H1 (cell line): Measurements from ENCODE around the gene CELSR1. TPM values are rescaled to one million over a fixed set of nuclear protein-coding genes. Genes with fewer than 3 reads are reported as not detected.

Experiments used
- CTCF ChIA-PET: fragments of 300-600 bp; sonication (Branson Sonifier 250); formaldehyde crosslinking; loops from one replicate; lab custom pipeline; 2021; ENCODE audit not compliant: partially characterized antibody; lab: Charles Lee
- POLR2A ChIA-PET: fragments of 300-600 bp; sonication (Branson Sonifier 250); formaldehyde crosslinking; loops from one replicate; lab custom pipeline; 2021; ENCODE audit warnings: inconsistent platforms; ENCODE audit not compliant: partially characterized antibody; lab: Charles Lee
- DNase-seq, 2 experiments: peaks; one replicate each; pipeline versions ENCODE4 v3.0.0 to v3.0.0-alpha.2; 2010 to 2022; ENCODE audit warnings: low spot score in 2 of 2, low read depth in 1 of 2, mixed read lengths in 1 of 2
- FAIRE-seq: peaks from 2 replicates; lab custom pipeline; 2011; peaks lifted over from hg19 to GRCh38; lab: Jason Lieb, UNC
- H2AFZ ChIP-seq: 2 replicates; pipeline ENCODE4 v1.8.1; 2012; ENCODE audit warnings: low read length, inconsistent platforms
- H2AK5ac ChIP-seq: 2 replicates; pipeline ENCODE4 v1.6.1; 2013; ENCODE audit warnings: low read depth, low read length
- H2BK120ac ChIP-seq: replicated peaks from 2 replicates; pipeline ENCODE3; 2013; ENCODE audit warnings: low read depth, low read length, inconsistent platforms
- H2BK12ac ChIP-seq: 2 replicates; pipeline ENCODE4 v1.6.1; 2013; ENCODE audit warnings: low read depth, low read length
- H2BK15ac ChIP-seq: 2 replicates; pipeline ENCODE4 v1.6.1; 2013; ENCODE audit warnings: low read length
- H2BK20ac ChIP-seq: 2 replicates; pipeline ENCODE4 v1.6.1; 2013; ENCODE audit warnings: low read length
- H2BK5ac ChIP-seq: 2 replicates; pipeline ENCODE4 v1.6.1; 2013; ENCODE audit warnings: low read depth, low read length
- H3K14ac ChIP-seq: 2 replicates; pipeline ENCODE4 v1.6.1; 2013; ENCODE audit warnings: inconsistent platforms; ENCODE audit not compliant: insufficient read length
- H3K18ac ChIP-seq: 2 replicates; pipeline ENCODE4 v1.6.1; 2013; ENCODE audit warnings: low read length; ENCODE audit errors: extremely low read depth
- H3K23ac ChIP-seq: 2 replicates; pipeline ENCODE4 v1.6.1; 2013; ENCODE audit warnings: inconsistent platforms; ENCODE audit not compliant: insufficient read length
- H3K23me2 ChIP-seq: 2 replicates; pipeline ENCODE4 v1.6.1; 2013; ENCODE audit warnings: low read depth, low read length
- H3K27ac ChIP-seq: 2 replicates; pipeline ENCODE4 v1.6.1; 2011; ENCODE audit warnings: low read depth, low read length, inconsistent platforms
- H3K27me3 ChIP-seq, 4 experiments: replicated peaks in 1 of 4; 1 replicate in 1 of 4; 2 replicates in 3 of 4; pipeline versions ENCODE4 v1.6.1 to v1.8.1; 2011 to 2013; ENCODE audit warnings: low read length in 3 of 4, mild to moderate bottlenecking in 3 of 4, inconsistent platforms in 2 of 4, mixed read lengths in 2 of 4, moderate library complexity in 1 of 4; ENCODE audit not compliant: control insufficient read depth in 3 of 4, insufficient read depth in 3 of 4; ENCODE audit errors: extremely low read depth in 1 of 4
- H3K36me3 ChIP-seq, 4 experiments: 2 replicates each; pipeline versions ENCODE4 v1.6.1 to v1.8.1; 2011 to 2013; ENCODE audit warnings: mild to moderate bottlenecking in 4 of 4, low read length in 3 of 4, moderate library complexity in 2 of 4, control low read depth in 1 of 4, inconsistent platforms in 1 of 4; ENCODE audit not compliant: insufficient read depth in 4 of 4, control insufficient read depth in 2 of 4
- H3K4ac ChIP-seq: replicated peaks from 2 replicates; pipeline ENCODE3; 2013; ENCODE audit warnings: low read length, low read depth, mixed read lengths, inconsistent platforms; ENCODE audit not compliant: insufficient read length
- H3K4me1 ChIP-seq, 4 experiments: replicated peaks in 1 of 4; 1 replicate in 1 of 4; 2 replicates in 3 of 4; pipeline versions ENCODE4 v1.6.1 to v1.8.1; 2011 to 2013; ENCODE audit warnings: low read length in 3 of 4, inconsistent platforms in 2 of 4, mixed read lengths in 1 of 4; ENCODE audit not compliant: insufficient read depth in 4 of 4, control insufficient read depth in 3 of 4
- H3K4me2 ChIP-seq, 2 experiments: 2 replicates each; pipeline versions ENCODE4 v1.6.1 to v1.8.1; 2011 to 2013; ENCODE audit warnings: low read depth in 2 of 2, low read length in 2 of 2, control low read depth in 1 of 2, inconsistent platforms in 1 of 2, mild to moderate bottlenecking in 1 of 2; ENCODE audit not compliant: insufficient read depth in 1 of 2
- H3K4me3 ChIP-seq, 4 experiments: fragments of 200-600, 300-600 bp in 1 of 4; sonication (generic), shearing (Covaris generic), sonication (Bioruptor Twin) in 1 of 4; 2 replicates each; pipeline versions ENCODE4 v1.5.1 to v1.8.1; 2011 to 2016; ENCODE audit warnings: low read length in 4 of 4, low read depth in 3 of 4, control low read depth in 2 of 4, inconsistent platforms in 2 of 4, mild to moderate bottlenecking in 2 of 4, mixed read lengths in 1 of 4, moderate library complexity in 1 of 4; ENCODE audit not compliant: insufficient read depth in 2 of 4; ENCODE audit errors: extremely low read depth in 1 of 4
- H3K56ac ChIP-seq: replicated peaks from 2 replicates; pipeline ENCODE3; 2013; ENCODE audit warnings: low read depth, mild to moderate bottlenecking, mixed read lengths, low read length, inconsistent platforms; ENCODE audit not compliant: insufficient read length
- H3K79me1 ChIP-seq: 2 replicates; pipeline ENCODE4 v1.6.1; 2013; ENCODE audit warnings: low read depth, low read length, control low read depth
- H3K79me2 ChIP-seq, 2 experiments: 2 replicates each; pipeline versions ENCODE4 v1.6.1 to v1.8.1; 2012 to 2013; ENCODE audit warnings: low read length in 2 of 2, mild to moderate bottlenecking in 2 of 2, inconsistent platforms in 1 of 2; ENCODE audit not compliant: insufficient read depth in 2 of 2, control insufficient read depth in 1 of 2
- H3K9ac ChIP-seq, 4 experiments: replicated peaks in 1 of 4; 1 replicate in 1 of 4; 2 replicates in 3 of 4; pipeline versions ENCODE4 v1.6.1 to v1.8.1; 2011 to 2013; ENCODE audit warnings: low read depth in 3 of 4, low read length in 3 of 4, control low read depth in 2 of 4, mild to moderate bottlenecking in 2 of 4, moderate library complexity in 2 of 4, inconsistent platforms in 1 of 4; ENCODE audit errors: extremely low read depth in 1 of 4
- H3K9me3 ChIP-seq, 2 experiments: 2 replicates each; pipeline versions ENCODE4 v1.6.1 to v1.8.1; 2012 to 2013; ENCODE audit warnings: mild to moderate bottlenecking in 2 of 2, moderate library complexity in 2 of 2, control low read depth in 1 of 2, inconsistent platforms in 1 of 2, low read depth in 1 of 2, low read length in 1 of 2, mixed read lengths in 1 of 2; ENCODE audit not compliant: insufficient read depth in 2 of 2
- H4K20me1 ChIP-seq, 2 experiments: replicated peaks in 1 of 2; 2 replicates each; pipeline versions ENCODE3 to v1.8.1; 2011 to 2013; ENCODE audit warnings: inconsistent platforms in 2 of 2, low read length in 2 of 2, mild to moderate bottlenecking in 1 of 2; ENCODE audit not compliant: insufficient read depth in 2 of 2, control insufficient read depth in 1 of 2
- H4K5ac ChIP-seq: 2 replicates; pipeline ENCODE4 v1.6.1; 2013; ENCODE audit warnings: low read length, low read depth, mixed read lengths, inconsistent platforms; ENCODE audit not compliant: insufficient read length
- H4K8ac ChIP-seq: 2 replicates; pipeline ENCODE4 v1.8.0; 2013; ENCODE audit warnings: mild to moderate bottlenecking, moderate library complexity, low read length, inconsistent platforms; ENCODE audit not compliant: insufficient read depth; ENCODE audit errors: extremely low read depth
- H4K91ac ChIP-seq: replicated peaks from 2 replicates; pipeline ENCODE3; 2013; ENCODE audit warnings: low read length, mixed read lengths, inconsistent platforms; ENCODE audit not compliant: insufficient read length
- BCL11A ChIP-seq, 2 experiments: IDR thresholded peaks; one replicate each; pipeline ENCODE4 v1.6.1; 2011; ENCODE audit warnings: low read depth in 2 of 2, low read length in 2 of 2, mild to moderate bottlenecking in 2 of 2
- BRCA1 ChIP-seq: IDR thresholded peaks from 2 replicates; pipeline ENCODE4 v1.6.1; 2012; ENCODE audit warnings: low read depth, low read length, improper control_type of control experiment
- CHD1 ChIP-seq: IDR thresholded peaks from 2 replicates; pipeline ENCODE4 v1.6.1; 2012; ENCODE audit warnings: low read depth, low read length, improper control_type of control experiment
- EZH2 ChIP-seq: fragments of 200-600 bp; sonication (generic); IDR thresholded peaks from 2 replicates; pipeline ENCODE4 v1.7.1; 2012; ENCODE audit warnings: low read depth, mild to moderate bottlenecking, moderate library complexity, low read length, inconsistent platforms; ENCODE audit not compliant: severe bottlenecking
- GTF2F1 ChIP-seq: IDR thresholded peaks from 2 replicates; pipeline ENCODE4 v1.6.1; 2012; ENCODE audit warnings: low read depth, low read length, improper control_type of control experiment, borderline replicate concordance
- JUN ChIP-seq: IDR thresholded peaks from 2 replicates; pipeline ENCODE4 v1.6.1; 2011; ENCODE audit warnings: low read depth, mild to moderate bottlenecking, improper control_type of control experiment, low read length
- NANOG ChIP-seq: IDR thresholded peaks from 2 replicates; pipeline ENCODE4 v1.6.1; 2011; ENCODE audit warnings: low read length, low read depth, mild to moderate bottlenecking, inconsistent platforms; ENCODE audit not compliant: insufficient read depth, poor library complexity, severe bottlenecking
- PHF8 ChIP-seq: fragments of 200-600 bp; sonication (generic); conservative IDR thresholded peaks from 2 replicates; pipeline ENCODE4 v1.7.1; 2012; ENCODE audit warnings: low read depth, mild to moderate bottlenecking, inconsistent platforms, low read length, moderate library complexity
- POLR2AphosphoS5 ChIP-seq: IDR thresholded peaks from 2 replicates; pipeline ENCODE4 v1.6.1; 2011; ENCODE audit warnings: low read depth, low read length
- SP4 ChIP-seq: IDR thresholded peaks from 2 replicates; pipeline ENCODE4 v1.6.1; 2012; ENCODE audit warnings: low read length, inconsistent platforms
- TBP ChIP-seq: IDR thresholded peaks from 2 replicates; pipeline ENCODE4 v1.6.1; 2011; ENCODE audit warnings: low read depth, low read length, improper control_type of control experiment
- YY1 ChIP-seq: IDR thresholded peaks from 2 replicates; pipeline ENCODE4 v1.6.1; 2011; ENCODE audit warnings: low read depth, mild to moderate bottlenecking, low read length
- WGBS, 2 experiments: shearing (Covaris generic) in 1 of 2; methylation state at CpG; one replicate each; pipeline versions ENCODE4 v1.1.6 to v1.1.7; 2013 to 2015; ENCODE audit warnings: low lambda C conversion rate in 2 of 2, mixed read lengths in 2 of 2, inconsistent platforms in 1 of 2, low coverage in 1 of 2, missing lambda C conversion rate in 1 of 2; ENCODE audit not compliant: insufficient replicate concordance in 2 of 2, insufficient coverage in 1 of 2, insufficient read length in 1 of 2; ENCODE audit errors: extremely low coverage in 1 of 2, missing lambda C conversion rate in 1 of 2; 5-methylcytosine and 5-hydroxymethylcytosine counted together
- polyA plus RNA-seq, 7 experiments: library from polyadenylated mRNA; depleted of rRNA in 3 of 7; stranded (reverse) in 5 of 7; unstranded in 2 of 7; fragments of >200 nt in 5 of 7; fragments of 200-250 nt in 2 of 7; gene quantifications; 1 replicate in 5 of 7; 2 replicates in 1 of 7; 4 replicates in 1 of 7; pipeline versions ENCODE4 v1.2.1 to v1.2.3, GENCODE V29; 2011 to 2013; ENCODE audit warnings: missing spikeins in 2 of 7, mixed read lengths in 2 of 7
- total RNA-seq: library from RNA; stranded (reverse); fragmentation: NEBNext Ultra II Directional; extraction: Animal tissue kit (Norgen Biotek cat#: 25700); gene quantifications from 2 replicates; pipeline ENCODE4 v1.2.1, GENCODE V29; 2021

The CELSR1 gene
- total and polyA plus RNA-seq, 2 of the 8 experiments (the other 6 are each of a cell fraction or from before 2014, with no cell fraction given) = 9.0 to 12.4 TPM

DNA sequence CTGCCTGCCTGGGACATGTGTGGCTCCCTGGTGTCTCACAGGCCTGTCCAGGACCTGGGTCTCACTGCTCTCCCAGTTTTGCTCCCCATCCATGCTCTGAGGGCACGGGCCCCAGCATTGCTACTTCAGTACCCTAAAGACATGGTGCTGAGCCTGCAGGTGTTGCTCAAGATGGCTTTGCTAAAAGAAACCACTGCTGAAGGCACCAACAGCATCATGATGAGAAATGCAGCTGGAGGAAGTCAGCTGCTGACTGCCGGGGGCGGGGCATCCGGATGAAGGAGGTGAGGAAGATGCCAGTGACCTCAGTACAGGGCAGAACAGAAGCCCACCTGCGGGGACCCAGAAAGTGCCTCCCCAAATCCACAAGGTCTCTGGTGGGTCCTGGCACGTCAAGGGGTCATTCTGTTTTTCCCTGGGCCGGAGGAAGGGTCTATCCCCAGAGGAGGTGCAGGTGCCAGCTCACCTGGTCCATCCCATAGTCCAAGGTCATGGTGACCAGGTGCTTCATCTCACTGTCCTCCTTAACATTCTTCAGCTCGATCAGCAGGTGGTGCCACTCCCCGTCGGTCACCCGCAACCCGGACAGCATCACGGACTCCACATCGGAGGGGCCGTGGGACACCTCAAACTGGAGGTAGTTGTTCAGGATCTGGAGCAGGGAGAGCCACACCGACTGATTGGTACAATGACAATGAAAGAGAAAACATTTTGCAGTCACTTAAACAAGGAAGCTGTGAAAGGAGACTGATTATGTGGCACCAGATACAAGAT, 138.0 kb downstream of the CELSR1 start:
- H3K79me2 ChIP-seq = no peaks in the 10 kb centered on the region
- H2BK120ac ChIP-seq = no peak overlapping the region
- DNase-seq (no peak), FAIRE-seq (no peak)
- H3K4me2 ChIP-seq = no peak overlapping the region
- H2BK12ac ChIP-seq = no peak overlapping the region
- H4K91ac ChIP-seq = no peak overlapping the region
- H3K23me2 ChIP-seq = no peaks in the 10 kb centered on the region
- no peak overlapping the region for H3K27ac ChIP-seq
- POLR2A ChIA-PET = no interaction called here
- 93% methylated on average over 16 of the region's 16 CpGs; no CpG with 5 or more reads in 1 of the 2 experiments for WGBS, 2 experiments
- no peak overlapping the region for H4K5ac ChIP-seq
- H3K27me3 ChIP-seq = no peaks in the 10 kb centered on the region
- H3K4me3 ChIP-seq = no peak overlapping the region
- no peak overlapping the region for H3K4ac ChIP-seq
- no peaks in the 10 kb centered on the region for H3K9me3 ChIP-seq
- CTCF ChIA-PET = interaction anchor here (0.8 to 2.8 kb wide), 3 partner anchors 40 to 143 kb away, joined by 3 to 9 read pairs (median 3); no protein-coding TSS in a partner anchor
- no peak overlapping the region for H3K14ac ChIP-seq
- no peak overlapping the region for H2BK15ac ChIP-seq
- peaks cover 0 to 3% of the 10 kb centered on the region in 2 experiments for H4K20me1 ChIP-seq
- no peaks in the 10 kb centered on the region for H3K4me1 ChIP-seq
- no peak for TF ChIP-seq CHD1
- TF ChIP-seq BRCA1 = no peak
- TF ChIP-seq SP4 = no peak
- TF ChIP-seq TBP = no peak
- no peak for TF ChIP-seq EZH2
- TF ChIP-seq BCL11A (IDR thresholded peaks at IDR 0.05; ENCODE audit: low read depth in 2 of 2, low read length in 2 of 2) = no peak
- no peak for TF ChIP-seq YY1
- no peak for TF ChIP-seq JUN
- TF ChIP-seq GTF2F1 = no peak
- no peak for TF ChIP-seq NANOG
- TF ChIP-seq PHF8 = no peak
- TF ChIP-seq POLR2AphosphoS5 = no peak
- H3K18ac ChIP-seq = no peak overlapping the region
- no peak overlapping the region for H2AFZ ChIP-seq
- H4K8ac ChIP-seq = no peak overlapping the region
- no peak overlapping the region for H3K56ac ChIP-seq
- no peak overlapping the region for H3K23ac ChIP-seq
- H3K79me1 ChIP-seq = no peaks in the 10 kb centered on the region
- no peak overlapping the region for H2AK5ac ChIP-seq
- H3K9ac ChIP-seq = no peak overlapping the region
- no peak overlapping the region for H2BK20ac ChIP-seq
- H3K36me3 ChIP-seq = no peaks in the 10 kb centered on the region; a peak in 1 of 8 replicates
- no peak overlapping the region for H2BK5ac ChIP-seq
